DMS53 treated with DMSO at 0.1 percent for 48 hours (cell line): ENCODE results near the gene MRPS21.
A peak's percentile ranks its signal among the peaks of the same experiment; 100 is the strongest.
"Not testable (repeated sequence)": the region's sequence is repeated elsewhere in the genome, so short reads cannot be mapped to it uniquely, and the experiment has no call there.

Source experiments
- DNase-seq: peaks from one replicate; lab custom pipeline; 2025; ENCODE audit not compliant: unreplicated experiment; lab: John Stamatoyannopoulos, UW

Gene MRPS21

DNA sequence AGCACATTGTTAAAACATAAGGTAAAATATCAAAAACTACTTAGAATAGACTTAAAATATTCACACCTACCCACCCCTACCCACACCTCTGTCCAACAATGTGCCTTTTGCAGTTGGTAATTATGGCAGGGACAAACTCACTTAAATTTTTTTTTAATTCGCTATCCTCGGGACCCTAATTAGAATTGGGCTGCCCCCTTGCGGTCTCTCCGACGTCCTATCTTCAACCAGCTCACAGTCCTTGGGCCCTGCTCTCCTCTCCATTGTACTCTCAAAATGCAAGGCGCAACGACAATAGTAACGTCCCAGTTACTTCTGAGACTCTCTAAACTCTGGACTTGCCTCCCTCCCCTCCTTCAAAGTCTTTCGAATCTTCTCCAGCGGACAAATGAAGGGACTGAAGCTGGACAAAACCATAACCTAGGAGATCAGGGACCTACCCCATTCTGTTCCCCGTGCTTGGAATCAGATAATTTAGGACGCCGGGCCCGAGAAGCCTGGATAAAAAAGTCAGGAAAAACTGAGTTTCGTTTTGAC lies 12.4 kb upstream of the MRPS21 start:
- DNase-seq = peak; percentile 55

DNA sequence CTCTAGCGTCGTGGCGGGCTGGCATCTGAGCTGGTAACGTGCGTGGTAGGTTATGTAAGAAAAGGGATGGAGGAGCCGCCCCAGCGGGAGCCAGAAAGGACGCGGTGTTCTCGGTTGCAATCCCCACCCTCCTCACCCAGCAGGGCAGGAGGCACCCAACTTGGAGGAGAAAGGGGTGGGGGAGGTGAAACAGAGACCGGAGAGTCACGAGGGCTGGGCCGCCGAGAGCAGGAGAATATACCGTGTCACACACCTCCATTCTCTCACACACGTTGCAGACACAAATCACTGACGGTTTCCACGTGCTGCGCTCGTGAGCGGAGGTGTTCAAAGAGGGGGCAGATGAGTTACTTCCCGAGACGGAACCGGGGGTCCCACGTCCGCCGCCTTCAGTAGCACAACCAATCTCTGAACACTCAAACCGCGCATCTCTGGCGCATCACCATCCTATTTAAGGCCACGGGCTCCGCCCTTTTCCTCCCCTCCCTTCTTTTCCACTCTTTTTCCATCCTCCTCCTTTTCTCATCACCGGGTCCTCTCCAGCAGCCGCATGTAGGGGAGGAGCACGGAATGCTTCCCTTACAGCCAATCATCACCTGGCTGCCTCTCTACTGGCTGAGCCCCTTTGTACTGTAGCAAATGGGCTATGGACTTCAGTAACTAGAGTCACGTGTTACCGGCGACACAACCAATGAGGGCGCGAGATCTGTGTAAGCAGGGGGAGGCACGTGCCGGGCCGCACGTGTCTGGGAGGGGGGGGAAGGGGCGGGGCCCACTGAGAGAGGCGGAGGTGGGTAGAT lies 11.7 kb upstream of the MRPS21 start, which contains the start of gene CIART:
Gene CIART (plus strand): TSS at position 797 of the 800 bp plus-strand sequence. CDS start 714 bp downstream, outside the sequence.
- peak; percentile 97 for DNase-seq

GRCh38 chr1:150282558-150282958 lies 11.1 kb upstream of the MRPS21 start:
- DNase-seq = no peak

GRCh38 chr1:150283260-150283659 lies 10.4 kb upstream of the MRPS21 start:
- DNase-seq = no peak

- no peak for DNase-seq
Observed at GRCh38 chr1:150288382-150288781, 5.3 kb upstream of the MRPS21 start.

DNA sequence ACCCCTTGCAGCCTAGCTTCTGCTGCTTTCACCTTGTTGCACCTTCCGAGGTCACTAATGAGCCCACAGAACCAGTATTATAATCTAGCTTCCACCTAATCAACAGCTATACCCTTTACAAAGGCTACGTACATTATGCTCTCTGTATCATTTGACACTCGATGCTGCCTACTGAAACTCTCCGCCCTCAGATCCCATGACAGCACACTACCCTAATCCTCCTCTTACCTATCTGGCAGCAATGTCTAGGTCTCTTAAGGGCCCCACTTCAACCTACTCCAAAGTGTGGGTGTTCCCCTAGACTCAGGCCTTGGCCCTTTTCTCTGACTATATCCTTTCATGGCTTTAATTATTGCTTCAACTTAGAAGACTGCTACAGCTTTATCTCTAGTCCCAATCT lies 4.8 kb upstream of the MRPS21 start:
- DNase-seq = no peak

- DNase-seq = no peak
Observed at GRCh38 chr1:150295476-150295875, 1.8 kb downstream of the MRPS21 start.

DNA sequence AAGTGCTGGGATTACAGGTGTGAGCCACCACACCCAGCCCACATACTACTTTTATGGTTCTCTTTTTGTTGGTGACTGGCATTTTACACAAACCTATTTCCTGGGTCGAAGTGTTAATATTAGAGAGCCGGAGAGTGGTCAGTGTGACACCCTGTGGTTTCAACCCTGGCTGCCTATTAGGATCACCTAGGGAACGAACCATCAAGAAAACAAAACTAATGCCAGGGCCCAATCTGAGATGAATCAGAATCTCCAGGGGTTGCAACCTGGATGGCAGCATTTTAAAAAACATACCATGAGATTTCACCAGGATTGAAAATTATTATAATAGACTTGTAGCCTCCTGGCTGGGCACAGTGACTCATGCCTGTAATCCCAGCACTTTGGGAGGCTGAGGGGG lies 6.1 kb downstream of the MRPS21 start:
- DNase-seq = no peak

- no peak for DNase-seq
Observed at GRCh38 chr1:150302338-150302737, 8.7 kb downstream of the MRPS21 start.

DNA sequence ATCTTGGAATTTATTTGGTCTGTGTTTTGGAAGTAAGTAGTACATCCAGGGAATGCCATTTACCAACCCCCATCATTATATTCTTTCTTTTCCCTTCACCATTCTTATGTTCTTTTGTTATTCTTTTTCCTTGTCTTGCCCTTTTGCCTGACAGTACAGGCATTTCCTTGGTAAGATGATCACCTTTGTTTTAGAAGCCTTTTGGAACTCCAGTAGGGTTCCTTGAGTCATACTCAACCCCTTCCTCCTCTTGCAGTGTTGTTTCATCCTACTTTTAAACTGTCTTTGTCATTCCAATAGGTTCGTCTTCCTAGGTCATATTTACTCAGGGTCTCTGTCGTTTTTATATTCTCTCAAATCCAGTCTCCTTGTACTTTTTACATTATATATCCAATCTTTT lies 9.2 kb downstream of the MRPS21 start:
- DNase-seq = no peak

GRCh38 chr1:150308585-150308984 lies 14.9 kb downstream of the MRPS21 start:
- not testable (repeated sequence) for DNase-seq

GRCh38 chr1:150309758-150310508 lies 16.3 kb downstream of the MRPS21 start:
- DNase-seq = peak; percentile 11

GRCh38 chr1:150311762-150312161 lies 18.1 kb downstream of the MRPS21 start:
- no peak for DNase-seq

DNA sequence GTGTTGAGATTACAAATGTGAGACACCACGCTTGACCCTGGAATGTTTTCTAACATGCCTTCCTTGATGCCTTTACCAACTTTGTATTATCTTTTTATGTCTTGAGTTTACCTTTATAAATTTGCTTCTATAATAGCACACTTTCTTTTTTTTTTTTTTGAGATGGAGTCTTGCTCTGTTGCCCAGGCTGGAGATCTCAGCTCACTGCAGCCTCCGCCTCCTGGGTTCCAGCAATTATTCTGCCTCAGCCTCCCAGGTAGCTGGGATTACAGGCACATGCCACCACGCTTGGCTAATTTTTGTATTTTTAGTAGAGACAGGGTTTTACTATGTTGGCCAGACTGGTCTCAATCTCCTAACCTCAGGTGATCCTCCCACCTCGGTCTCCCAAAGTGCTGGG lies 21.0 kb downstream of the MRPS21 start:
- not testable (repeated sequence) for DNase-seq

GRCh38 chr1:150320667-150320978 lies 27.0 kb downstream of the MRPS21 start:
- no peak for DNase-seq

- DNase-seq = no peak
Observed at GRCh38 chr1:150321826-150322166, 28.1 kb downstream of the MRPS21 start.

GRCh38 chr1:150322310-150322709 lies 28.6 kb downstream of the MRPS21 start:
- DNase-seq = no peak

- no peak for DNase-seq
Observed at GRCh38 chr1:150332651-150333290, 39.1 kb downstream of the MRPS21 start.

DNA sequence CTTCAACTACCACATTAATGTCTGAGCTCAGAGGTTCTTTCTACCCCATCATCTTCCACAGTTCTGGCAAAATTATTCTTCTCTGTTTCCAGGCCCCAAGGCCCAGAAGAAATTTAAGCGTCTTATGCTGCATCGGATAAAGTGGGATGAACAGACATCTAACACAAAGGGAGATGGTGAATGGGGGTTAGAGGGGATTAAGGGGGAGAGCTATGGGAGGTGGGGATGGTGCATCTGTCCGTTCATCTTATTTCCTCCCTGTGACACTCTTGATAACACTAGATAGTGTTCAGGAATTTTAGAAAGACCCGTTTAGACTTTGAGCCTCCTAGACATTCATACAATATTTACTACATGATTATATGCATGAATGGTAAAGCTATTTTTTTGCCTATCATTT lies 52.7 kb downstream of the MRPS21 start:
- DNase-seq = no peak

DNA sequence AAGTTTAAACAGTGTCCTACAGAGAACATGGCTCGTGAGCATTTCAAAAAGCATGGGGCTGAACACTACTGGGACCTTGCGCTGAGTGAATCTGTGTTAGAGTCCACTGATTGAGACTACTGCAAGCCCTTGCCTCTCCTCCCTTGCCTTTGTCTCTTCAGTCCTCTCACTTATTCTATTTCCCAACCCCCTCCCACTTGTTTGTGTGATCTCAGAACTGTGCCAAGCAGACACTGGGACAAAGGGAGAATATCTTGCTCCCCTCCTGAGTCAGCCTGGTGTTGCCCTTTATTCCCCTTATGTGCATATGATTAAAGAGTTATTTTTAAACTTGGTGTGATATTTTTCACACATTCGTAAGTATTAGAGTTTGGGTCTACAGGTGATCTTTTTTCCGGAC lies 59.2 kb downstream of the MRPS21 start:
- DNase-seq = no peak
